Measurements from ENCODE around the gene CYP27B1. TPM values are rescaled to one million over a fixed set of nuclear protein-coding genes. Genes with fewer than 3 reads are reported as not detected.
A peak's percentile ranks its signal among the peaks of the same experiment; 100 is the strongest.

CYP27B1 gene
- total RNA-seq, 1 experiment from 2014 or later: 27.5 TPM

GRCh38 chr12:57755194-57755453 lies 11.8 kb downstream of the CYP27B1 start:
- Mint-ChIP-seq H3K4me1 (ENCODE audit: insufficient read depth, unreplicated experiment) (peaks cover 40% of the 10 kb centered on the region), H3K4me3 (ENCODE audit: unreplicated experiment) (peak overlapping the region; percentile 73), H3K36me3 (ENCODE audit: insufficient read depth, unreplicated experiment) (peaks cover 28% of the 10 kb centered on the region), H3K27me3 (ENCODE audit: insufficient read depth, unreplicated experiment) (no peaks in the 10 kb centered on the region), H3K27ac (ENCODE audit: low read depth, unreplicated experiment) (no peak overlapping the region), H3K9me3 (ENCODE audit: unreplicated experiment) (no peaks in the 10 kb centered on the region)
- intact Hi-C loops (cut with micrococcal nuclease): no loop called here
- TF ChIP-seq CTCF (IDR thresholded peaks at IDR 0.05; ENCODE audit: unreplicated experiment): no peak
- ChIA-PET CTCF (no interaction called here), POLR2A (interaction anchor here (0.7 to 4.1 kb wide), 4 partner anchors 10 to 28 kb away, joined by 3 to 26 read pairs (median 12); partner anchors contain the start of genes CYP27B1, EEF1AKMT3, METTL1 and TSPAN31)
- BruUV-seq (replicated peaks): no TSS peak
- no peak for DNase-seq (ENCODE audit: unreplicated experiment)

GRCh38 chr12:57754411-57755193 lies 12.3 kb downstream of the CYP27B1 start, which contains the start of gene MARCHF9:
Gene MARCHF9, plus strand, starts transcription at chr12:57755103. Its CDS starts 426 bp downstream, at chr12:57755529.
- ChIA-PET POLR2A (interaction anchor here (0.9 to 4.1 kb wide), 4 partner anchors 9 to 19 kb away, joined by 3 to 26 read pairs (median 12); partner anchors contain the start of genes CYP27B1, EEF1AKMT3, METTL1 and TSPAN31), CTCF (interaction anchor here (1.2 kb wide), 1 partner anchor 10 kb away, joined by 5 read pairs; no protein-coding TSS in a partner anchor)
- H3K27ac Mint-ChIP-seq (ENCODE audit: low read depth, unreplicated experiment): no peak within 1 kb of the TSS
- BruUV-seq (replicated peaks): no TSS peak
- no peaks in the 10 kb centered on the region for H3K9me3 Mint-ChIP-seq (ENCODE audit: unreplicated experiment)
- H3K4me3 Mint-ChIP-seq (ENCODE audit: unreplicated experiment): peak within 1 kb of the TSS; percentile 73
- peaks cover 33% of the 10 kb centered on the region for H3K36me3 Mint-ChIP-seq (ENCODE audit: insufficient read depth, unreplicated experiment)
- intact Hi-C loops (cut with micrococcal nuclease): no loop called here
- peak; percentile 71 for DNase-seq (ENCODE audit: unreplicated experiment)
- TF ChIP-seq CTCF (IDR thresholded peaks at IDR 0.05; ENCODE audit: unreplicated experiment): no peak
- H3K27me3 Mint-ChIP-seq (ENCODE audit: insufficient read depth, unreplicated experiment): no peaks in the 10 kb centered on the region
- peaks cover 40% of the 10 kb centered on the region for H3K4me1 Mint-ChIP-seq (ENCODE audit: insufficient read depth, unreplicated experiment)

GRCh38 chr12:57753756-57754337 lies 13.0 kb downstream of the CYP27B1 start:
- no peak for TF ChIP-seq CTCF (IDR thresholded peaks at IDR 0.05; ENCODE audit: unreplicated experiment)
- no peak for DNase-seq (ENCODE audit: unreplicated experiment)
- Mint-ChIP-seq H3K9me3 (ENCODE audit: unreplicated experiment) (no peaks in the 10 kb centered on the region), H3K27me3 (ENCODE audit: insufficient read depth, unreplicated experiment) (no peaks in the 10 kb centered on the region), H3K4me3 (ENCODE audit: unreplicated experiment) (peak overlapping the region; percentile 73), H3K4me1 (ENCODE audit: insufficient read depth, unreplicated experiment) (peaks cover 40% of the 10 kb centered on the region), H3K27ac (ENCODE audit: low read depth, unreplicated experiment) (no peak overlapping the region), H3K36me3 (ENCODE audit: insufficient read depth, unreplicated experiment) (peaks cover 41% of the 10 kb centered on the region)
- CTCF ChIA-PET: interaction anchor here (1.2 kb wide), 1 partner anchor 11 kb away, joined by 5 read pairs; no protein-coding TSS in a partner anchor
- intact Hi-C loops (cut with micrococcal nuclease): no loop called here
- no TSS peak for BruUV-seq (replicated peaks)
- POLR2A ChIA-PET: interaction anchor here (0.9 to 4.1 kb wide), 4 partner anchors 9 to 20 kb away, joined by 3 to 26 read pairs (median 12); partner anchors contain the start of genes CYP27B1, EEF1AKMT3, METTL1 and TSPAN31

- Mint-ChIP-seq H3K4me3 (ENCODE audit: unreplicated experiment) (peak overlapping the region; percentile 92), H3K4me1 (ENCODE audit: insufficient read depth, unreplicated experiment) (peaks cover 40% of the 10 kb centered on the region), H3K9me3 (ENCODE audit: unreplicated experiment) (no peaks in the 10 kb centered on the region), H3K27ac (ENCODE audit: low read depth, unreplicated experiment) (peak overlapping the region; percentile 93), H3K27me3 (ENCODE audit: insufficient read depth, unreplicated experiment) (no peaks in the 10 kb centered on the region), H3K36me3 (ENCODE audit: insufficient read depth, unreplicated experiment) (peaks cover 45% of the 10 kb centered on the region)
- TF ChIP-seq CTCF (IDR thresholded peaks at IDR 0.05; ENCODE audit: unreplicated experiment): no peak
- ChIA-PET POLR2A (interaction anchor here (0.6 to 1.2 kb wide), 7 partner anchors 14 to 263 kb away, joined by 3 to 12 read pairs (median 4); partner anchors contain the start of genes CYP27B1, DDIT3, EEF1AKMT3 and METTL1), CTCF (interaction anchor here (0.6 to 1.2 kb wide), 3 partner anchors 8 to 27 kb away, joined by 3 to 4 read pairs (median 3); no protein-coding TSS in a partner anchor)
- DNase-seq (ENCODE audit: unreplicated experiment): no peak
- BruUV-seq (replicated peaks): no TSS peak
- intact Hi-C loops (cut with micrococcal nuclease): no loop called here
Observed at GRCh38 chr12:57752668-57753000, 14.2 kb downstream of the CYP27B1 start.

Data from MCF 10A (cell line).